Parathyroid adenoma (tissue), 2 donors: ENCODE measurements around the gene PDGFD.

Experiments used
- H2AFZ ChIP-seq: fragments of 300-600 bp; sonication (generic); one replicate; pipeline ENCODE4 v1.7.0; 2017; ENCODE audit warnings: antibody characterized with exemption, mild to moderate bottlenecking
- H3K27ac ChIP-seq: fragments of 300-600 bp; sonication (generic); one replicate; pipeline ENCODE4 v1.7.0; 2017
- H3K27me3 ChIP-seq: fragments of 300-600 bp; sonication (generic); one replicate; pipeline ENCODE4 v1.7.0; 2017; ENCODE audit warnings: low read length; ENCODE audit not compliant: control insufficient read depth, insufficient read depth
- H3K36me3 ChIP-seq: fragments of 300-600 bp; sonication (generic); one replicate; pipeline ENCODE4 v1.7.0; 2017; ENCODE audit warnings: low read length; ENCODE audit not compliant: control insufficient read depth, insufficient read depth
- H3K4me1 ChIP-seq: fragments of 300-600 bp; sonication (generic); one replicate; pipeline ENCODE4 v1.7.0; 2017; ENCODE audit warnings: control low read depth
- H3K4me2 ChIP-seq: fragments of 300-600 bp; sonication (generic); one replicate; pipeline ENCODE4 v1.7.0; 2017; ENCODE audit warnings: low read length
- H3K4me3 ChIP-seq: fragments of 300-600 bp; sonication (generic); one replicate; pipeline ENCODE4 v1.7.0; 2017; ENCODE audit warnings: low read depth, low read length
- H3K79me2 ChIP-seq: fragments of 300-600 bp; sonication (generic); one replicate; pipeline ENCODE4 v1.7.0; 2017; ENCODE audit warnings: control low read depth
- H3K9ac ChIP-seq: fragments of 300-600 bp; sonication (generic); one replicate; pipeline ENCODE4 v1.7.0; 2017; ENCODE audit warnings: mild to moderate bottlenecking
- H3K9me3 ChIP-seq: fragments of 300-600 bp; sonication (generic); one replicate; pipeline ENCODE4 v1.7.0; 2017; ENCODE audit warnings: low read length; ENCODE audit not compliant: control insufficient read depth
- TF ChIP-seq, protein P1 (sequence below): fragments of 300-600 bp; sonication (generic); IDR thresholded peaks from one replicate; pipeline ENCODE4 v1.7.0; 2017; ENCODE audit warnings: antibody characterized with exemption, mild to moderate bottlenecking
- donor health status: primary hyperparathyroidism.

PDGFD gene

GRCh38 chr11:104165014-104165413 is 1.1 kb upstream of the PDGFD start:
- Histone ChIP-seq H2AFZ (no peak overlapping the region), H3K9ac (no peak overlapping the region), H3K27ac (no peak overlapping the region), H3K27me3 (no peaks in the 10 kb centered on the region), H3K79me2 (no peaks in the 10 kb centered on the region), H3K4me1 (no peaks in the 10 kb centered on the region), H3K4me3 (no peak overlapping the region), H3K9me3 (no peaks in the 10 kb centered on the region), H3K36me3 (no peaks in the 10 kb centered on the region), H3K4me2 (no peak overlapping the region)
- TF ChIP-seq, protein P1, sequence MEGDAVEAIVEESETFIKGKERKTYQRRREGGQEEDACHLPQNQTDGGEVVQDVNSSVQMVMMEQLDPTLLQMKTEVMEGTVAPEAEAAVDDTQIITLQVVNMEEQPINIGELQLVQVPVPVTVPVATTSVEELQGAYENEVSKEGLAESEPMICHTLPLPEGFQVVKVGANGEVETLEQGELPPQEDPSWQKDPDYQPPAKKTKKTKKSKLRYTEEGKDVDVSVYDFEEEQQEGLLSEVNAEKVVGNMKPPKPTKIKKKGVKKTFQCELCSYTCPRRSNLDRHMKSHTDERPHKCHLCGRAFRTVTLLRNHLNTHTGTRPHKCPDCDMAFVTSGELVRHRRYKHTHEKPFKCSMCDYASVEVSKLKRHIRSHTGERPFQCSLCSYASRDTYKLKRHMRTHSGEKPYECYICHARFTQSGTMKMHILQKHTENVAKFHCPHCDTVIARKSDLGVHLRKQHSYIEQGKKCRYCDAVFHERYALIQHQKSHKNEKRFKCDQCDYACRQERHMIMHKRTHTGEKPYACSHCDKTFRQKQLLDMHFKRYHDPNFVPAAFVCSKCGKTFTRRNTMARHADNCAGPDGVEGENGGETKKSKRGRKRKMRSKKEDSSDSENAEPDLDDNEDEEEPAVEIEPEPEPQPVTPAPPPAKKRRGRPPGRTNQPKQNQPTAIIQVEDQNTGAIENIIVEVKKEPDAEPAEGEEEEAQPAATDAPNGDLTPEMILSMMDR: no peak

GRCh38 chr11:104163100-104164027 is 583 bp downstream of the PDGFD start:
- Histone ChIP-seq H2AFZ (no peak overlapping the region), H3K4me2 (peak overlapping the region; percentile 62), H3K27ac (no peak overlapping the region), H3K4me3 (peak overlapping the region; percentile 56), H3K9ac (no peak overlapping the region), H3K4me1 (no peaks in the 10 kb centered on the region), H3K27me3 (no peaks in the 10 kb centered on the region), H3K9me3 (no peaks in the 10 kb centered on the region), H3K79me2 (no peaks in the 10 kb centered on the region), H3K36me3 (no peaks in the 10 kb centered on the region)
- TF ChIP-seq, protein P1: no peak

GRCh38 chr11:104161751-104162450 is 2.0 kb downstream of the PDGFD start:
- Histone ChIP-seq H3K9ac (no peak overlapping the region), H3K4me3 (peak overlapping the region; percentile 16), H2AFZ (no peak overlapping the region), H3K4me1 (no peaks in the 10 kb centered on the region), H3K36me3 (no peaks in the 10 kb centered on the region), H3K79me2 (no peaks in the 10 kb centered on the region), H3K9me3 (no peaks in the 10 kb centered on the region), H3K27me3 (no peaks in the 10 kb centered on the region), H3K27ac (no peak overlapping the region), H3K4me2 (no peak overlapping the region)
- TF ChIP-seq, protein P1: no peak

- Histone ChIP-seq H3K79me2 (no peaks in the 10 kb centered on the region), H3K4me3 (no peak overlapping the region), H3K27me3 (no peaks in the 10 kb centered on the region), H3K9ac (no peak overlapping the region), H3K36me3 (no peaks in the 10 kb centered on the region), H3K9me3 (no peaks in the 10 kb centered on the region), H3K4me1 (no peaks in the 10 kb centered on the region), H2AFZ (no peak overlapping the region), H3K27ac (no peak overlapping the region), H3K4me2 (no peak overlapping the region)
- TF ChIP-seq, protein P1: no peak
Observed at GRCh38 chr11:104159356-104159755, 4.6 kb downstream of the PDGFD start.
